Esophagus (tissue), 2 donors: ENCODE measurements around the gene OXNAD1. TPM values are rescaled to one million over a fixed set of nuclear protein-coding genes. Genes with fewer than 3 reads are reported as not detected.

Experiments used
- polyA plus RNA-seq, 2 donors: library from polyadenylated mRNA; stranded (reverse); fragments of 200-250 nt; gene quantifications; one replicate each; pipeline ENCODE4 v1.2.3, GENCODE V29; 2013
- donor health status: healthy with polysubstance abuse.
- donor health status: Bipolar disorder and iron deficiency.

The OXNAD1 gene
- polyA plus RNA-seq, 2 donors: 4.9 to 6.6 TPM

Other genes starting within 250 kb of the OXNAD1 start
- 1 to 10 TPM; 2.8 to 7.9 TPM for gene GALNT15, start 90.5 kb upstream of the OXNAD1 start, polyA plus RNA-seq
- 1 to 10 TPM; 5.2 to 7.8 TPM for gene DPH3, start 269 bp upstream of the OXNAD1 start, polyA plus RNA-seq
- 1 to 10 TPM; 2.1 to 3.7 TPM for gene RFTN1, start 248.5 kb downstream of the OXNAD1 start, polyA plus RNA-seq